Measurements from ENCODE around the gene CNOT1.
"Not testable (repeated sequence)": the region's sequence is repeated elsewhere in the genome, so short reads cannot be mapped to it uniquely, and the experiment has no call there.

CNOT1 gene

GRCh38 chr16:58639230-58639629 is 9.6 kb upstream of the CNOT1 start:
- Histone ChIP-seq H4K20me1 (no peaks in the 10 kb centered on the region), H3K4me3 (no peak overlapping the region), H3K9me3 (no peaks in the 10 kb centered on the region), H3K4me2 (no peak overlapping the region), H3K4me1 (no peaks in the 10 kb centered on the region), H3K9ac (no peak overlapping the region), H3K27me3 (no peaks in the 10 kb centered on the region), H3K27ac (no peak overlapping the region), H3K36me3 (no peaks in the 10 kb centered on the region)
- no peak for TF ChIP-seq Cebpa-rat (IDR thresholded peaks at IDR 0.05)

- H3K4me2 ChIP-seq = no peak overlapping the region
- no peaks in the 10 kb centered on the region for H3K4me1 ChIP-seq
- no peaks in the 10 kb centered on the region for H3K36me3 ChIP-seq
- no peak overlapping the region for H3K9ac ChIP-seq
- H3K27me3 ChIP-seq = no peaks in the 10 kb centered on the region
- H3K9me3 ChIP-seq = no peaks in the 10 kb centered on the region
- H4K20me1 ChIP-seq = no peaks in the 10 kb centered on the region
- no peak overlapping the region for H3K27ac ChIP-seq
- H3K4me3 ChIP-seq = no peak overlapping the region
- no peak for TF ChIP-seq Cebpa-rat (IDR thresholded peaks at IDR 0.05)
These were observed 8.8 kb upstream of the CNOT1 start for GRCh38 chr16:58638148-58639036.

- H3K4me3 ChIP-seq, H4K20me1 ChIP-seq, H3K9me3 ChIP-seq, H3K27me3 ChIP-seq, H3K9ac ChIP-seq, H3K36me3 ChIP-seq, H3K4me2 ChIP-seq, H3K4me1 ChIP-seq, H3K27ac ChIP-seq: not testable (repeated sequence)
These were observed 7.4 kb upstream of the CNOT1 start for GRCh38 chr16:58637021-58637420.

GRCh38 chr16:58636466-58636865 is 6.8 kb upstream of the CNOT1 start:
- no peaks in the 10 kb centered on the region for H3K4me1 ChIP-seq

GRCh38 chr16:58635502-58635901 is 5.9 kb upstream of the CNOT1 start:
- Histone ChIP-seq H4K20me1 (no peaks in the 10 kb centered on the region), H3K4me1 (peaks cover 4% of the 10 kb centered on the region), H3K9ac (no peak overlapping the region), H3K4me2 (no peak overlapping the region), H3K4me3 (no peak overlapping the region), H3K9me3 (no peaks in the 10 kb centered on the region), H3K27me3 (no peaks in the 10 kb centered on the region), H3K27ac (no peak overlapping the region), H3K36me3 (no peaks in the 10 kb centered on the region)
- TF ChIP-seq Cebpa-rat (IDR thresholded peaks at IDR 0.05) = no peak

More at GRCh38 chr16:58636466-58636865, 6.8 kb upstream of the CNOT1 start:
- TF ChIP-seq Cebpa-rat (IDR thresholded peaks at IDR 0.05) = no peak
- Histone ChIP-seq H3K27me3 (no peaks in the 10 kb centered on the region), H3K9me3 (no peaks in the 10 kb centered on the region), H3K4me2 (no peak overlapping the region), H3K27ac (no peak overlapping the region), H4K20me1 (no peaks in the 10 kb centered on the region), H3K9ac (no peak overlapping the region), H3K4me3 (no peak overlapping the region), H3K36me3 (no peaks in the 10 kb centered on the region)

GRCh38 chr16:58634265-58634802 is 4.7 kb upstream of the CNOT1 start:
- Histone ChIP-seq H3K27me3 (no peaks in the 10 kb centered on the region), H3K27ac (no peak overlapping the region), H3K9me3 (no peaks in the 10 kb centered on the region), H3K4me1 (peaks cover 5% of the 10 kb centered on the region), H3K9ac (no peak overlapping the region), H3K36me3 (no peaks in the 10 kb centered on the region), H4K20me1 (peaks cover under 1% of the 10 kb centered on the region; the same call in 1 of the 2 replicates), H3K4me3 (no peak overlapping the region), H3K4me2 (no peak overlapping the region)
- TF ChIP-seq Cebpa-rat (IDR thresholded peaks at IDR 0.05) = no peak

GRCh38 chr16:58628845-58629732 is 537 bp downstream of the CNOT1 start:
- Histone ChIP-seq H3K9me3 (no peaks in the 10 kb centered on the region), H3K36me3 (peaks cover 24% of the 10 kb centered on the region), H3K9ac (peak overlapping the region; percentile 99), H3K4me2 (peak overlapping the region; percentile 81), H3K27me3 (no peaks in the 10 kb centered on the region), H4K20me1 (peaks cover 53% of the 10 kb centered on the region), H3K4me3 (peak overlapping the region; percentile 100), H3K27ac (peak overlapping the region; percentile 99), H3K4me1 (peaks cover 30% of the 10 kb centered on the region)
- no peak for TF ChIP-seq Cebpa-rat (IDR thresholded peaks at IDR 0.05)

- TF ChIP-seq Cebpa-rat (IDR thresholded peaks at IDR 0.05) = no peak
- Histone ChIP-seq H3K27me3 (no peaks in the 10 kb centered on the region), H3K9ac (no peak overlapping the region), H3K36me3 (peaks cover 73% of the 10 kb centered on the region), H3K9me3 (no peaks in the 10 kb centered on the region), H3K4me1 (peaks cover 25% of the 10 kb centered on the region), H4K20me1 (peaks cover 98% of the 10 kb centered on the region), H3K4me3 (no peak overlapping the region), H3K27ac (no peak overlapping the region), H3K4me2 (no peak overlapping the region)
These were observed 5.4 kb downstream of the CNOT1 start for GRCh38 chr16:58624209-58624608.

- H3K4me1 ChIP-seq = no peaks in the 10 kb centered on the region
- H3K9me3 ChIP-seq = no peaks in the 10 kb centered on the region
- no peak overlapping the region for H3K9ac ChIP-seq
- no peak overlapping the region for H3K4me3 ChIP-seq
- H3K36me3 ChIP-seq = peaks cover 93% of the 10 kb centered on the region
- no peak for TF ChIP-seq Cebpa-rat (IDR thresholded peaks at IDR 0.05)
- no peak overlapping the region for H3K4me2 ChIP-seq
- H3K27me3 ChIP-seq = no peaks in the 10 kb centered on the region
- H4K20me1 ChIP-seq = peaks cover 92% of the 10 kb centered on the region
- H3K27ac ChIP-seq = no peak overlapping the region
These were observed 9.2 kb downstream of the CNOT1 start for GRCh38 chr16:58620396-58620795.

GRCh38 chr16:58615280-58615679 is 14.3 kb downstream of the CNOT1 start:
- Histone ChIP-seq H3K36me3 (peaks cover 70% of the 10 kb centered on the region), H4K20me1 (peaks cover 71% of the 10 kb centered on the region), H3K4me3 (no peak overlapping the region), H3K27ac (no peak overlapping the region), H3K9me3 (no peaks in the 10 kb centered on the region), H3K27me3 (no peaks in the 10 kb centered on the region), H3K4me1 (no peaks in the 10 kb centered on the region), H3K9ac (no peak overlapping the region), H3K4me2 (no peak overlapping the region)
- no peak for TF ChIP-seq Cebpa-rat (IDR thresholded peaks at IDR 0.05)
